T-helper 1 cell (primary cell): ENCODE measurements around the gene CHRFAM7A.
"Not testable (repeated sequence)": the region's sequence is repeated elsewhere in the genome, so short reads cannot be mapped to it uniquely, and the experiment has no call there.

Experiments used
- DNase-seq, 5 donors: peaks; one replicate each; pipeline ENCODE4 v3.0.0-alpha.2; 2012 to 2020

CHRFAM7A gene

DNA sequence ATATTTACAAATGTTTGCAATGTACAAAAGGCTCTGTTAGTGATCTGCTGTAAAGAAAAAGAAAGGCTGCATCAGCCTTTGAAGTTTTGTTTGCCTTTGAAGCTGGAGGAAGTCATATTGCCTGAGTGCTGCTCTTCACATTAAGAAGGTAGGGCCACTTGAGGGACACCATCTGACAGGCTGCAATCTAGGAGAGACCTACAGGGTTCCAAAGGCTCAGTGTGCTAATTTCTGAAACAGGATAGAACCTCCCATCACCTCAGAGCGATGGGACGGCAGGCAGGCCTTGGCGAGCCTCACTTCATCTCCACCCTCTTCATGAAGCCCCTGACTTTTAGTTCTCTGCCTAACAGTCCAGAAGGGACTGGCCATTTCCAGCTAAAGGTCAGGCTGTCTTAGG lies 77.6 kb downstream of the CHRFAM7A start:
- not testable (repeated sequence) for DNase-seq

DNA sequence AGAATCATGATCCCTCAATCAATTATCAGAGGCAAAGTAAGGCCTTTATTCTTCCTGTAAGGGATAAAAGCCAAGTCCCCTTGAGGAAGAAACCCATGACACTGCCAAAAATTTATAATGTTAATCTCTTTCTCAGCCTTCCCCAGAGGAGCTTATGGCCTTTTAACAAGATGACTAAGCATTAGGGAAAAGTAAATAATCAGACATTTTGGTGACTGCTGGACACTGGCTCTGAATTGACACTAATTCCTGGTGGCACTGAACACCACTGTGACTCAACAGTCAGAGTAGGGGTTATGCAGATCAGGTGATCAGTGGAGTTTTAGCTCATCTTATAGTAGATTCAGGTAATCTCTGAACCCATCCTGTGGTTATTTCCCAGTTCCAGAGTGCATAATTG lies 82.8 kb downstream of the CHRFAM7A start:
- not testable (repeated sequence) for DNase-seq
